Purkinje cell (primary cell): Measurements from ENCODE around the gene NBPF10. TPM values are rescaled to one million over a fixed set of nuclear protein-coding genes. Genes with fewer than 3 reads are reported as not detected.

Source experiments
- polyA plus RNA-seq: library from polyadenylated mRNA; unstranded; fragments of >200 nt; fragmentation: Nextera tagmentation; gene quantifications from 2 replicates; pipeline ENCODE4 v1.2.1, GENCODE V29; 2014

The NBPF10 gene
- polyA plus RNA-seq, result 0.46 and 0.77 TPM in 2 replicates

GRCh38 chr1:146144465-146144864 lies at the start of gene NBPF10:
Gene NBPF10, minus strand, starts transcription at chr1:146144804. Its CDS starts 35 bp downstream, at chr1:146144769.

Other genes starting within 250 kb of the NBPF10 start
- gene ITGA10, start 234.8 kb downstream of the NBPF10 start, polyA plus RNA-seq, result not detected in 2 replicates
- 32.0 and 43.8 TPM in 2 replicates for gene PEX11B, start 226.1 kb downstream of the NBPF10 start, polyA plus RNA-seq
- 152 and 224 TPM in 2 replicates for gene RBM8A, start 217.3 kb downstream of the NBPF10 start, polyA plus RNA-seq
- gene LIX1L, start 186.8 kb downstream of the NBPF10 start, polyA plus RNA-seq, result 3.5 and 4.9 TPM in 2 replicates
- 8.1 and 10.7 TPM in 2 replicates for gene ANKRD34A, start 180.2 kb downstream of the NBPF10 start, polyA plus RNA-seq
- gene POLR3GL, start 180.1 kb downstream of the NBPF10 start, polyA plus RNA-seq, result 3.6 and 11.6 TPM in 2 replicates
- 3.5 TPM in 2 replicates for gene TXNIP, start 148.2 kb downstream of the NBPF10 start, polyA plus RNA-seq
- not detected in 2 replicates for gene HJV, start 123.1 kb downstream of the NBPF10 start, polyA plus RNA-seq
- gene NOTCH2NLA, start 84.2 kb upstream of the NBPF10 start, polyA plus RNA-seq, result 16.2 and 24.2 TPM in 2 replicates